T-helper 1 cell treated with Interleukin-12 subunit alpha and Interleukin-12 subunit beta and Interleukin-4 antibody, amounts not matched to agents 30 ng/mL and 1 ng/mL, for 36 hours (primary cell): Measurements from ENCODE around the gene MRTFB. TPM values are rescaled to one million over a fixed set of nuclear protein-coding genes. Genes with fewer than 3 reads are reported as not detected.
"Not testable (repeated sequence)": the region's sequence is repeated elsewhere in the genome, so short reads cannot be mapped to it uniquely, and the experiment has no call there.

ENCODE experiments used
- intact Hi-C: fragments of 100-400 bp; cut with micrococcal nuclease; formaldehyde crosslinking; loops from one replicate; pipeline ENCODE4 v1.15.1; 2024
- total RNA-seq: library from RNA; stranded (reverse); gene quantifications from 2 replicates; pipeline ENCODE4 v1.2.3, GENCODE V29; 2022

MRTFB gene
- total RNA-seq = 17.8 and 21.6 TPM in 2 replicates

DNA sequence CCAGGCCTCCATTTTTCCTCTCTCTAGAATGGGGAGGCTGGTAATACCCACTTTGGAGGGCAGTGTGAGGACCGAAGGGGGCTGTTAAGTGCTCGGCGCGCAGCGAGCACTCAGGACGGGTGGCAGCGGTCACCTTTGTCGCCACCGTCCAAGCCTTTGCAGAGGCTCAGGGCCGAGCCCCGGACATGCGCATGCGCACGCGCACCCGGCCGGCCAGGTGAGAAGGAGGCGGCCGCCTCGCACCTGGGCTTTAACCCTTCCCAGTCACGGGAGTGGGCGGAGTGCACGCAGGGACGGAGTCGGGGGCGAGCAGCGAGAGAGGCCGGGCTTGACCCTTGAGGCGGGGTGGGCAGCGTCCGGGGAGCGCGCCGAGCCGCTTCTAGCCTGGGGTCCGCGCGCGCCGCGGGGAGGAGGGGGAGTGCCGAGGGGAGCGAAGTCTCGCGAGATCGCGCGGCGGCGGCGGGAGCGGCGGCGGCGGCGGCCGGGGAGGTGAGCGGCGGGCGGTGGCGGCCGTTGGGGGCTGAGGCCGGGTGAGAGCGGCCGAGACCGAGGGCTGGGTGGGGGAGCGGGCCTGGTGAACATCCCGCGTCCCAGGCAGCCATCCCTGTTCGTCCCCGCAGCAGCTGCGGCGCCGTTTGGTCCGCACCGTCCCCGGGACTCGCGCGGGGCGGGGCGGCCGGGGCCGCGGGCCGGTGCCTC is at the start of gene MRTFB:
TSS of gene MRTFB (plus strand) at position 443 of the 699 bp plus-strand sequence. CDS start 69,288 bp downstream, outside the sequence.
- intact Hi-C loops = loop anchor here (1.0 to 10.0 kb wide), 5 partner anchors 122 to 559 kb away; partner anchors contain the start of gene PARN

DNA sequence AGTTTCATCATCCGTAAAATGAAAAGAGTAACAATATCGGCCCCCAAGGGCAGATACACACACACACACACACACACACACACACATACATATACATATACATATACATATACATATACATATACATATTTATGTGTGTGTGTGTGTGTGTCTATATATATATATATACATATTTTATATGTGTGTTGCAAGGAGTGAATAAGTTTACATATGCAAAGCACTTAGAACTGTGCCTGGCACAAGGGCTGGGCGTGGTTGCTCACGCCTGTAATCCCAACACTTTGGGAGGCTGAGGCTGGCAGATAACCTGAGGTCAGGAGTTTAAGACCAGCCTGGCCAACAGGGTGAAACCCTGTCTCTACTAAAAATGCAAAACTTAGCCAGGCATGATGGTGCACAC is 47.6 kb upstream of the MRTFB start:
- intact Hi-C loops = not testable (repeated sequence)

- intact Hi-C loops = no loop called here
These were observed 46.8 kb upstream of the MRTFB start for GRCh38 chr16:14024283-14024682.

- intact Hi-C loops = no loop called here
These were observed 44.4 kb upstream of the MRTFB start for GRCh38 chr16:14026572-14027285.

DNA sequence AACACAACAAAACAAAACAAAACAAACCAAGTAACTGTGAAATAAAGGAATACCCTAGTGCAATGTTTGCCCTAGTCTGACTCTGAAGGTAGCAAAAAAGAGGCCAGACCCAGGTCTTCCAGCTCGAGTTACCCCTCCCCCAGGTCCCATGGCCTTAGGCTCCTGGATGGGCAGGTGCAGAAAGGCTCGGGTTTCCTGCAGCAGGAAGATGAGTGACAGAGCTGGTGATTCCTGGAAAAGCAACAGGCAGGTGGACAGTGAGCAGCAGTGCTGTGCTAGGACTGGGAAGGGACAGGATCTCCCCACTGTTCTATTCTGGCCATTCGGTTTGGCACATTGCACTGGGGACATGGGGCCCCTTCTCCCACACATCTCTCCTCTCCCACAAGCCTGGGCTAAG is 42.9 kb upstream of the MRTFB start:
- intact Hi-C loops = no loop called here

DNA sequence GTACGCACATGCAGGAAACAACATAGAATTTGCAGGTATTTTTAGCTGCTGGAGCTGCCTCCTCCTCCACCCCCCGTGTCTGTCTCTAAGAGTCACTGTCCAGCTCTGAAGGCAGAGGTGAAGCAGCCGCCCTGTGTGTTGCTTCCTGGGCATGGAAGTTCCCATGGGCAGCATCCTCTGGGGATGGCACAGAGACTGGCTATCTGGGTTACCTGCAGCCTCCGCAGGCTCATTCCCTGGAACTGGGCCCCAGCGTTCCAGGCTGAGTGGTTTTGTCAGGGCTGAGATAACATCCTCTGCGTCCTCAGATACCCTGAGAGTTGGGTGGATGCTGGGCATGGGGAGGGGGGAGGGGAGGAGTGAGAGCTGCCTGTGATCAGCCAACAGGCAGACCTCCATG is 41.5 kb upstream of the MRTFB start:
- intact Hi-C loops = no loop called here

DNA sequence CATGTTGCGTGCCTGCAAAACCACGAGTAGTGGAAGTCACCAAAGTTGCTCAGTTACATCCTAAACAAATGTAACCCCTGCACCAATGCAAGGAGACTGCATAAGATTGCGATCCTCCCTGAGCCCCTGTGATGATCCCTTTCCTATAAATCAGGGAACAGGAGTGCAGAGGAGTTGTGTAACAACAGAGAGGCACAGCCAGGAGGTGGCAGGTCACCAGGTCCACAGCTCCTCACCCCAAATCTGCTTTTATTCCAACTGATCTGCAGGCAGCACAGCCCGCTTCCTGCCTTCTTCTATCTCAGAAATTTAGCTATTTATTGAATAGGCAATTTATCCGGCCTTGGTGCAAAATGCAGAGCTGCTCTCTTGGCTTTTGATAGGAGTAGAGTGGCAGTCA is 36.0 kb upstream of the MRTFB start:
- intact Hi-C loops = no loop called here

DNA sequence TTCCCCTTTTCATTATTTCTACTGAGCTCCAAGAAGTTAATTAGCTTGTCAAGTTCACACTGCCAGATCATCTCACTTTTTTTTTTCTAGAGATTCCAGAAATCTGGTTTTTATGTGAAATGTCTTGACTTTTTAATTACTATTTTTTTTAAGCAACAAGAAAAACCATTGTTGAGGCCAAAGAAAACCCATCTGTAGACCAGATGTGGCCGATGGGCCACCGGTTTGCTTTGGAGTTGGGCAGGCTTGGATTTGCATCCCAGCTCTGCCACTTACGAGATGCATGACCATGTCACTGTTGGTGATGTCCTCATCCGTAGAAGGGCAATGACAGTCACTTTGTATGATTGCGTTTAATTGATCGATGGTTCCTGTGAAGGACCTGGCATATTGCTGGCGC is 34.2 kb upstream of the MRTFB start:
- intact Hi-C loops = no loop called here

- intact Hi-C loops = no loop called here
These were observed 33.2 kb upstream of the MRTFB start for GRCh38 chr16:14037960-14038359.

DNA sequence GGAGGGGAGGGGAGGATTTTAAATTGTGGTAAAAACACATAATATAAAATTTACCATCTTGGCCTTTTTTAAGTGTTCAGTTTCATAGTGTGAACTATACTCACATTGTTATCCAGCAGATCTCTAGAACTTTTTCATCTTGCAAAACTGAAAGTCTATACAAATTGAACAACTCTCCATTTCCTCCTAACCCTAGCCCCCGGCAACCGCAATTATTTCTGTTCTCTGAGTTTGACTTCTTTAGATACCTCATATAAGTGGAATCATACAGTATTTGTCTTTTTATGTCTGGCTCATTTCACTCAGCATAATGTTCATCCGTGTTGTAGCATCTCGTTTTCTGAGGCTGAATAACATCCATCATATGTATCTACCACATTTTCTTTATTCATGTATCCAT is 30.0 kb upstream of the MRTFB start:
- intact Hi-C loops = no loop called here

GRCh38 chr16:14042706-14043105 is 28.4 kb upstream of the MRTFB start:
- intact Hi-C loops = no loop called here

GRCh38 chr16:14043278-14043677 is 27.8 kb upstream of the MRTFB start:
- intact Hi-C loops = no loop called here

- intact Hi-C loops = no loop called here
These were observed 27.3 kb upstream of the MRTFB start for GRCh38 chr16:14043793-14044192.

DNA sequence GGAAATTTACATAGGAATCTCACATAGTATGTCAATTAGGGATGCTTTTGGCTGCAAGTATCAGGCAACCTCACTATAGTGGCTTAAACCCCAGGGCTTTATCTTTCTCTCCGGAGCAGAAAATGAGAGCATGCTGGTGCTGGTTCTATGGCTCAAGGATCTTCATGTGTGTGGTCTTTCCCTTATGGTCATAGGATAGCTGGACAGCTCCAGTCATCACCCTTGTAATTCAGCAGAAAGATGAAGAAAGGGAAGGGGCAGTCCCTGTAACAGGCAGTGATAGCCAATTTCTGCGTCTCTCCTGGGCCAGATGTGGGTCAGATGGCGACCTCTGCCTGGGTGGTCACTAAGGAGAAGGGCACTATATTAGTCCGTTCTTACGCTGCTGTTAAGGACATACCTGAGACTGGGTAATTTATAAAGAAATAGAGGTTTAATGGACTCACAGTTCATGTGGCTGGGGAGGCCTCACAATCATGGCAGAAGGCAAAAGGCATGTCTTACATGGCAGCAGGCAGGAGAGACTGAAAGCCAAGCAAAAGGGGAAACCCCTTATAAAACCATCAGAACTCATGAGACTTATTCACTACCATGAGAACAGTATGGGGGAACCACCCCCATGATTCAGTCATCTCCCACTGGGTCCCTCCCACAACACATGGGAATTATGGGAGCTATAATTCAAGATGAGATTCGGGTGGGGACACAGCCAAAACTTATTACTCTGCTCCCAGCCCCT is 23.8 kb upstream of the MRTFB start:
- intact Hi-C loops = not testable (repeated sequence)

DNA sequence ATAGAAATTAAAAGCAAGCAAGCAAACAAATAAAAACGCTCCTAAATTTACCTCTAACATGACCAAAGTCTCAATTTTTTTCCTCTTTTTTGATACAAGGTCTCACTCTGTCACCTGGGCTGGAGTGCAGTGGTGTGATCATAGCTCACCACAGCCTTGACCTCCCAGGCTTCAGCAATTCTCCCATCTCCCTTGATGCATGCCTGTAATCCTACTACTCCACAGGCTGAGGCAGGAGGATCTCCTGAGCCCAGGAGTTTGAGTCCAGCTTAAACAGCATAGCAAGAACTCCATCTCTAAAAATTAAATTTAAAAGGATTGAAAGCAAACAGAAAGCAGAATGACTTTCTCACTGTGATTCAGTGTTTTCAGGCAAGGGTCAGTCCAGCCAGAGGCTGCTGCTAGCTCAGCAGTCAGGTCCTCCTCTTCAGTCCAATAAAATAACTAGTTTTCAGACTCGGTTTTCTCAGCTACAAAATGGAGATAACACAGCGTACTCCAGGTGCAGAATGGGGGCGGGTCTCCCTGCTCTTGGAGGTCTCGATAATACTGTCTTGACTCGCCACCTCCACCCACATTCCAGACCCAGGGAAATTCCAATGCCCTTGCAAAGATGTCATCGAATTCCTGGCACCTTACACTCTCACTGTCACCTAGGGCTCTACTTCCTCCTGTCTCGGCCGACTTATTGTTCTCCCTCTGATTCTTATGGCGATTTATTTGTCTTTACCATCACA is 20.7 kb upstream of the MRTFB start:
- intact Hi-C loops = no loop called here

GRCh38 chr16:14051103-14051729 is 19.9 kb upstream of the MRTFB start:
- intact Hi-C loops = no loop called here

GRCh38 chr16:14056970-14057369 is 14.1 kb upstream of the MRTFB start:
- intact Hi-C loops = no loop called here

DNA sequence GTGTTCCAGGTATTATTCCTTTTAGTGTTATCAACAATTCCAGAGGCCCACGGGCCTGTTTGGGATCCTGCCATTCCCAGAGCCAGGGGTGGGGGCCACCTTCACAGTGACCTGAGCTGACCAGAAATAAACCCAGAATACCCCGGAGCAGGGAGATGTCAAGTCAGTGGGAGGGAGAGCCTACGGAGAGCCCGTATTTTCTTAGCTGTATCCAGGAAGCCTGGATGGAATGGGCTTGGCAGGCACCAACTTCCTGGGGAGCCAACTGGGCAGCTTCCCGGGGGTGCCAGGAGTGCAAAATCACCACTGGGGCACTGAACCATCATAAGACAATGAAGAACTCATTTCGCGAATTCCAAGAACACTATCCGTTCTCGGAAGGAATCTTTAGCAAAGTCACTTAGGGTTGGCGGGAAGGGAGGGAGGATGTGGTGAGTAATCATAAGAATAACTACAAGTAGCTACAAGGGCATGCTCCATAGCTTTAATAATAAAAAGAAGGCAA is 13.2 kb upstream of the MRTFB start:
- intact Hi-C loops = no loop called here

- intact Hi-C loops = no loop called here
These were observed 9.3 kb upstream of the MRTFB start for GRCh38 chr16:14061732-14062259.

GRCh38 chr16:14062261-14062660 is 8.9 kb upstream of the MRTFB start:
- intact Hi-C loops = no loop called here
